Activated CD4-positive, CD25-positive, alpha-beta regulatory T cell treated with anti-CD3 and anti-CD28 coated beads, Interleukin-2, amount 50 U/mL, for 24 hours (primary cell): ENCODE measurements around the gene PLSCR2.
A peak's percentile ranks its signal among the peaks of the same experiment; 100 is the strongest.
"Not testable (repeated sequence)": the region's sequence is repeated elsewhere in the genome, so short reads cannot be mapped to it uniquely, and the experiment has no call there.

ENCODE experiments used
- ATAC-seq, 2 donors: fragments of 150-1000 bp; cut with Tn5 transposase; one replicate each; pipeline ENCODE4 v1.10.0; 2021; ENCODE audit warnings: mild to moderate bottlenecking in 1 of 2, moderate library complexity in 1 of 2

Gene PLSCR2

GRCh38 chr3:146469150-146470017 lies at the start of gene PLSCR2:
TSS of gene PLSCR2 (minus strand) at chr3:146469561. CDS start at chr3:146459904, 9,657 bp downstream.
- peak; percentile 86 to 96 for ATAC-seq

- no peak for ATAC-seq
Observed at GRCh38 chr3:146517684-146518435, 48.5 kb upstream of the PLSCR2 start.

GRCh38 chr3:146513386-146514051 lies 44.2 kb upstream of the PLSCR2 start:
- no peak for ATAC-seq

- no peak for ATAC-seq
Observed at GRCh38 chr3:146511402-146512134, 42.2 kb upstream of the PLSCR2 start.

GRCh38 chr3:146507331-146508120 lies 38.2 kb upstream of the PLSCR2 start:
- no peak for ATAC-seq

GRCh38 chr3:146505516-146505915 lies 36.2 kb upstream of the PLSCR2 start:
- no peak for ATAC-seq

- no peak for ATAC-seq
Observed at GRCh38 chr3:146504498-146505197, 35.3 kb upstream of the PLSCR2 start.

- ATAC-seq, result peak; percentile 48 to 74
Observed at GRCh38 chr3:146503461-146504202, 34.3 kb upstream of the PLSCR2 start.

GRCh38 chr3:146502887-146503460 lies 33.6 kb upstream of the PLSCR2 start:
- no peak for ATAC-seq

- peak in 1 of 2 donors; percentile 34 for ATAC-seq
Observed at GRCh38 chr3:146501752-146502151, 32.4 kb upstream of the PLSCR2 start.

- no peak for ATAC-seq
Observed at GRCh38 chr3:146499701-146500100, 30.3 kb upstream of the PLSCR2 start.

- ATAC-seq, result no peak
Observed at GRCh38 chr3:146498002-146498736, 28.8 kb upstream of the PLSCR2 start.

GRCh38 chr3:146497145-146497843 lies 27.9 kb upstream of the PLSCR2 start:
- not testable (repeated sequence) for ATAC-seq

GRCh38 chr3:146496726-146497125 lies 27.4 kb upstream of the PLSCR2 start:
- no peak for ATAC-seq

GRCh38 chr3:146496251-146496650 lies 26.9 kb upstream of the PLSCR2 start:
- ATAC-seq, result no peak

GRCh38 chr3:146493761-146494160 lies 24.4 kb upstream of the PLSCR2 start:
- no peak for ATAC-seq

- ATAC-seq, result no peak
Observed at GRCh38 chr3:146493221-146493620, 23.9 kb upstream of the PLSCR2 start.

- ATAC-seq, result no peak
Observed at GRCh38 chr3:146491303-146491702, 21.9 kb upstream of the PLSCR2 start.
